Stimulated activated CD8-positive, alpha-beta memory T cell treated with anti-CD3 and anti-CD28 coated beads, Interleukin-15, amount 100 ng/mL, for 1 hour (primary cell): ENCODE data around the gene PNMA1.

Experiments used
- DNase-seq: peaks from one replicate; pipeline ENCODE4 v3.0.0-alpha.2; 2020; ENCODE audit warnings: low read depth

The PNMA1 gene

DNA sequence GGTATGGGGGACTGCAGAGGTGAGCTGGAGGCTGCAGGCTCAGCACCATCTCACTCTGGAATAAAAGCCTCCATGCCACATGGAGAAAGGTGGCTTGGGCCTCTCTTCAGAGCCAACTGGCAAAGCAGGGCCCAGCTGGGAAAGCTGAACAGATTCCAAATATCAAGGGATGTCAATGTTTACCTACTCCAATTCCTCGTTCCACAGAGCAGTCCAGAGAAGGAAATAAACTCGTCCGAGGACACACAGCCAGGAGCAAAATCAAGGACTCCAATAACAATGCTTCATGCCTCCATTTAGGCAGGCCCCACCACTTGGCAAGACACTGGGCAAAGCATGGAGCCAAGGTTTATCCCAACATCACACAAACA, 36.3 kb upstream of the PNMA1 start:
- no peak for DNase-seq

- DNase-seq = no peak
Measured at GRCh38 chr14:73749706-73750530, 35.7 kb upstream of the PNMA1 start.

- DNase-seq = no peak
Measured at GRCh38 chr14:73748858-73749357, 34.7 kb upstream of the PNMA1 start.

DNA sequence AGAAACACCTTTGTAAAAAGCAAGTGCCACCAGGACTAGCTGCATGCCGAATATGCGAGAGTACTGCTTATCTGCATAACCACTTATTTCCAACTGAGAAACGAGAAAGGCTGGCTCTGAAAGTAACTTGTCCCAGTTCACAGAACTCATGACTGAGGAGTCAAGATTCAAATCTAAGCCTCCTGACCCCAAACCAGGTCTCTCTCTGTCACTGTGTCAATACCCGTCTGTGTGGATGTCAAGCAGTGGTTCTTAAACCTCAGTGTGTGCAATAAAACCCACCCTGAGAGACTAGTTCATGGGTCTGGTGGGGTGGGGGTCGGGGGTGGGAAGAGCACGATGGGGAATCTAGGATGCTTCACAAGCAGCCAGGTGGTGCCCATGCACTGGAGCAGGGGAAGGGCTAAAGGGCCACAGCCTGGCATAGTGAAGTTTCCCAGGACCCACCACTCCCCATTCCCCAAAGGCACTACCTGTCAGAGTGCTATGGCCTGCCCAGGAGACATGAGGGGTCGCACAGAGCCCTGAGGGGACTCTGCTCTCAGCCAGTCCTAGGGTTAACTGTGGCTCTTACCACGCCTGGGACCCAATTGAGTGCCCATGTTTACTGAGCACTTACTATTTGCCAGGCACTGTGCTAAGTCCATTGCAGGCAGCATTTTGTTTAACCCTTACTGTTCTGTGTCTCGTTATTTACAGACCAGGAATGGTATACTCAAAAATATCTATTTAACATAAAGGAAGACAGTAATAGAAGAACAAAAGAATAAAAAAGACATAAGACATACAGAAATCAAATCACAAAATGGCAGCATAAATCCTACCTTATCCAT, 33.4 kb upstream of the PNMA1 start:
- DNase-seq = no peak

DNA sequence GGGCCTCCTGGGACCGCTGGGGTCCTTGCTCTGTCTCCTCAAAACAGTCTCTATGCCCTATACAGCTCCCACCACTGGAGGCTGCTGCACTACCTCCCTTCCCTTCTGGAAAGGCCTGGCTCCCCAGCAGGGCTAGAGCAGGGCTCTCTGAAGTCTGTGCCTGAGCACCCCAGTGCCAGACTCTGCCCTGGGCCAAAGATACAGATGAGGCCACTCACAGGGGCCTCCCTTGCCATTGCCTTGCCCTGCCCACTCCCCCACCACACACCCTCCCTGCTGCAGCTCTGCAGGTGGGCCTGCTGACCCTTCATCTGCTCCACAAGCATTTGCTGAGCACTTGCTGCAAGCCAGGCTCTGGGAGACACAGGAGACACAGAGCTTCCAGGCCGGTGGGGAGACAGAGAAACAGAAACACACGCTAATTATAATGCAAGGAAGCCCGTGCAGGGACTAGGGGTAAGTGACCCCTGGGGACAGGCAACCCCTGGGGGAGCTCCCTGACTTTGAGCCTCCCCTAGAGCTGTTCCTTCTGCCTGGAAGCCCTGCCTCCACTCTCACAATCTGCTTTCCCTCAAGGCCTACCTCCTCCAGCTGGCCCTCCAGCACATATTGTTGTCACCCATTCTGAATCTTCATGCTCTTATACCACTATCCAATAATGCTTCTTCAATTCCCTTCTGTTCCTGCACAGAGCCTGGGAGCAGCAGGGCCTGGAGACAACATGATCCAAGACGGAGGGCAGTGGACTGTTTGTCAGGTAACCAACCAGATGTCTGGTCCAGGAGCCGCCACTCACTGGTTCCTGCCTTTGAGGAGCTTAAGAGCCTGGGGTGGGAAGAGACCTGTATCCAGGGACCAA, 32.6 kb upstream of the PNMA1 start:
- no peak for DNase-seq

DNA sequence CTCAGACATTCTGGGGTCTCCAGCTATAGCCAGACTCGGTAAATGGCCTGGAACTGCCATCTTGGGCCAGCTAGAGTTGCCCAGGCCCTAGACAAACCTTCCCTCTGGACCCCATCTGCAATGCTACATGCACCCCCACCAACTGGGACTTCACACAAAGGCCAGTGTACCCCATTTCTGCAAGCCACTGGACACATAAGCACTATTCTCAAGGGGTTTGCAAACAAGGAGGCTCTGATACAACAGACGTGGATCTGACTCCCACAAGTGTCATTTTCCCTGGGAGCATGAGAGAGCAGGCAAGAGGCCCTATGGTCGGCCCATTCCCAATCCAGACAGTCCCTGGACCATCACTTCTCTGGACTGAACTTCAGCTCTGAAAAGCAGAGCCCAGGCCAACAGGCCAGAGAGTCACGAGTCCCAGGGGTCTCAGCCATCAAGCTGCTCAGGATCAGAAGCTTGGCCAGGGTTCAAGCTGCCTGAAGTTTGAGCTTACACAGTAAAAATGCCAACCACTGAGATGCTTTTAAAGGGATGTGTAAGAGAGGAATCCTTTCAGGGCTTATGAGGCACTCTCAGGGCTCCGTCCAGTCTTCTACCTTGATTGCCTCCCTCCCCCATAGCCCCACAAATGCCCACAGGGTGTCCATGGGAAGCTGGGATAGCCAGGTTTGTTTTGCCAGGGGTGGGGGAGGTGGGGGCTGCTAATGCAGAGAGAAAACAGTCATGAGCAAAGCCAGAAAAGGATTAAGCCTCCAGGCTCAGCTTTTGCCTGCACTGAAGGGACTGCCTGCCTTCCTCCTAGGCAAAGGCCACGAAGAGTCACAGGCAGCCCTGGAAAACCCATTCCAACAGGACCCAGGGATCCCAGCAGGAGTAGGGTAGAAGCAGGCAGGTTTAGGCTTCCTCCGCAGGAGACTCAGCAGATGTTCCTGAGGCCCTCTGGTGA, 31.7 kb upstream of the PNMA1 start:
- DNase-seq = no peak

- no peak for DNase-seq
Measured at GRCh38 chr14:73744874-73745529, 30.8 kb upstream of the PNMA1 start.

- DNase-seq = no peak
Measured at GRCh38 chr14:73744175-73744867, 30.1 kb upstream of the PNMA1 start.

- no peak for DNase-seq
Measured at GRCh38 chr14:73743431-73743931, 29.3 kb upstream of the PNMA1 start.

GRCh38 chr14:73742520-73743238, 28.5 kb upstream of the PNMA1 start:
- no peak for DNase-seq

DNA sequence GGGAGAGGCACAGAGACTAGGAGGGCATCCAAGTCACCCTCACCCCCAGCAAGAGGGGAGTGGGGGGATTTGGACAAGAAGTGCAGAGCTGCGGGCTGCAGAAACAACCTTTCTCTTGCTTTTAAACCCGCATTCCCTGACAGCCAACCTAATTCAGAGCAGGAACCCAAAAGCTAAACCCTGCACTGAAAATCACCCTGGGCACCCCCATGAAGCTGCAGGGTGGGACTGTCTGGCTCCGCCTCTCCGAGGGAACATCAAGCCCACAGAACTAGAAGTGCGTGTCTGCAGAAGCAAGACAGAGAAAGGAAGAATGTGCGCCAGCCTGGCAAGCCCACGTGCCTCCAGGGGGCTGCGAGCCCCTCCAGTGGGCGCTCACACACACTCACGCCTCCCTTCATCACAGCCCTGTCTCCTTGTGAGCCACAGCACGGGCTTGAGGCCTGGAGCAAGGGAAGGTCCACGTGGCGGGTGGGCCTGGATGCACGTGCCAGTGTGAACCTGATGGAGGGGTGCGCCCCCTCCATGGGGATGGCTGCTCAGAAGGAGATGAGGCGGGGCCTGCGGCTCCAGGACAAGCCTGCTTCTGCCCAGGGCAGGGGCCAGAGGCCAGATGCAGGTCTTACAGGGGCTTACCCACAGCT, 27.8 kb upstream of the PNMA1 start:
- DNase-seq = no peak

DNA sequence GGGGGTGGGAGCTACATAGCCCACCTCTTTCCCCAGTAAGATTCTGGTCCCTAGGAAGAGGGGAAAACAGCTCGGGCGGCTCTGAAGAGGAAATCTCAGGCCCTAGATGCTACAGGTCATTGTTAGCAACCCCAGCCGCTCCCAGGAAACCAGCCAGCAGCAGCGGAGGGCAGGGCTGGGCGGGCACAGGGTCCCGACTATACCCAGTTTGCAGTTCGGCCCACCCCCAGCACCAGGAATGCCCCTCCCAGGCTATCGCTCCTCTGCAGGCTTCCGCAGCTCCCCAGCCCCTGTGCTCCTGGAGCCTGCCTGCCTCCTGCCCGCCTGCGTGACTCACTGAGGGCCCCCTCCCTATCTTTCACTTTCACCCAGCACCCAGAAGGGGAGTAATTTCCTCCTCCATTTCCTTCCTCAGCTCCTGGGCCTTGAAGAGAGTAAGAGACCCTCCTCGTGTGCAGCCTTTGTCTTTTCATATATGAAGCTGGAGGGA, 27.2 kb upstream of the PNMA1 start:
- DNase-seq = no peak

- DNase-seq = no peak
Measured at GRCh38 chr14:73740618-73741326, 26.6 kb upstream of the PNMA1 start.

DNA sequence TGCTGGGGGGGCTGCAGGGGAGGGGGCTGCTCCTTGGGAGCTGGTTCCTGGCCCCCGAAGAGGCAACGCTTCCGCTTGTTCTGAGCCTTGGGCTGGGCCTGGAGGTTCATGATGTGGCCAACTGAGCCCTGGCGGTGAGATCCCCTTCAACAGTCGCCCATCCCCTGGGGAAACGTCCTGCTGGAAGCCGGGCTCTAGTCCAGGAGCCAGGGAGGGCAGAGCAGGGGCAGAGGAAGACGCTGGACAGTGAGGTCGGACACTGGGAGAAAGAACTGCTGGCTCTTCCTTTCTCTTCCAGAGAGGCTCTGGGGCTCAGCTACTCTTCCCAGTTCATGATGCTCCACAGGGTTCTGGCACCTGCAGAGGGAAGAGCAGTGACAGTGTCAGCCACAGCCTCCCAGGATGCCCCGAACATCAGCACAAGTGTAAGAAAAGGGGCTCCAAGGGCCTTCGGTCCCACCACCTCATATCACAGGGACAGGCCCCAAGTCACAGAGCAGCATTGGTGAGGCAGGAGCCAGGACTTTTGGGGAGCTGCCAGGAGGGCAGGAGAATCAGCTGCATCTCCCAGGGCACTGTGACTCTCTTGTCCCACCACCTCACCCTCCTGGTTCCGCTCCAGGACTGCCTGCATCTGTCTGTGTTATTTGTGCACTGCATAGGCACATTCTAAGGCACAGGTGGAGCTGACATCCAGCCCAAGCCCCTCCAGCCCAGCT, 25.9 kb upstream of the PNMA1 start:
- DNase-seq = no peak

GRCh38 chr14:73739174-73739898, 25.2 kb upstream of the PNMA1 start:
- DNase-seq = no peak

DNA sequence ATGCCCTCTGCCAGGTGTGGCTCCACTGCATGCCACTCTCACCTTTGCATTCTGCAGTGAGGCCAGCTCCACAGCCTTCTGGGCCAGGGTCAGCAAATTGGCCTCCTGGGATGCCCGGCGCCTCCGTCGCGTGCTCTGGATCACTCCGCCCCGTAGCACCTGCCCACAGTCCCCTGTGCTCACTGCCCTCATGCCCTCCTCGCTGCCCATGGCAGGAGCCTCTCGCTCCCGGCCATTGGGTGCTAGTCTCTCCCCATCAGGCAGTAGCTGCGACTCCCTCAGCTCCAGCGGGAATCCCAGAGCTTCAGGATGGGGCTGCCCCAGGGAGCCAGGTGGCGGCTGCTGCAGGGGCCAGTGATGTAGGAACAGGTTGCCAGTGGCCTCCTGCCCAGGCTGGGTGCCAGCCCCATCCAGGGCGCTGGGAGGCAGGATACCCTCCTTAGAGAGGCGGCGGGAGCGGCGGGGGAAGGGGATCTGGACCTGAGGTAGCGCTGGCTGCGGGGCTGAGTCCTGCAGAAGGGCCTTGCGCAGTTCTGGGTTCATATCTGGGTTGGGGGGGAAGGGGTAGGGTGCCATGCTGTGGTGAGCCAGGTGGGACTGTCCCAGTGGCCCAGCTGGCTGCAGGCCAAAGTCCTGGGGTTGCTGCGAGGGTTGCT, 24.5 kb upstream of the PNMA1 start:
- no peak for DNase-seq
